ENCODE measurements around the gene NSMCE1.
A peak's percentile ranks its signal among the peaks of the same experiment; 100 is the strongest.

DNA sequence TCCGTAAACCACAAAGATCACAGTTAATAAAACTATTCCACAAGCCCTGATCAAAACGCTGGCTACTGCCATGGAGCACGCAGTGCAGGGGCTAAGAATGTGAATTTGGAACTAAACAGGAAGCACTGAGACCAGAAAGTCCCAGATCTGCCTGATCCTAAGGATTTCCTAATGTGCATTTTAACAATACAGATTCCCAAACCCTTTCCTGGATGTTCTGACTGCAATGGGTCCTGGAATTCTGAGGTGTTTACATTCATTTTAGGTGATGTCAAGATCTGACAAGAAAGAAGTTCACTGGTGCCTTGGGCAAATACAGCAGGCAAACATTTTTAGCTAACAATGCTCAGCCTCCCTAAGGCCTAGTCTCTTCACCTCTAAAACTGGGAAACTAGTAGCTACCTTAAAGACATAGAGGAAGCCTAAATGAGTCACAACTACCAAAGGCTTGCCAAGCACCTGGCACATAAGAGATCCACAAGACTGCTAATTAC, 10.3 kb downstream of the NSMCE1 start:
- no peak for TF ChIP-seq CTCF (IDR thresholded peaks at IDR 0.05)
- no peak for TF ChIP-seq POLR2A (IDR thresholded peaks at IDR 0.05)
- peak in 2 of 4 donors; percentile 30 to 69 for TF ChIP-seq POLR2AphosphoS5 (IDR thresholded peaks at IDR 0.05)
